GM18505 (cell line): ENCODE data around the gene ABCD3.

ENCODE experiments used
- ATAC-seq: cut with Tn5 transposase; IDR thresholded peaks from one replicate; pipeline ENCODE4 v1.9.1; 2021; ENCODE audit not compliant: unreplicated experiment
- POLR2A ChIP-seq: IDR thresholded peaks from 4 replicates; pipeline ENCODE4 v1.6.1; 2011; ENCODE audit warnings: borderline replicate concordance; ENCODE audit not compliant: insufficient read depth, insufficient read length; ENCODE audit errors: extremely low read depth

Gene ABCD3

DNA sequence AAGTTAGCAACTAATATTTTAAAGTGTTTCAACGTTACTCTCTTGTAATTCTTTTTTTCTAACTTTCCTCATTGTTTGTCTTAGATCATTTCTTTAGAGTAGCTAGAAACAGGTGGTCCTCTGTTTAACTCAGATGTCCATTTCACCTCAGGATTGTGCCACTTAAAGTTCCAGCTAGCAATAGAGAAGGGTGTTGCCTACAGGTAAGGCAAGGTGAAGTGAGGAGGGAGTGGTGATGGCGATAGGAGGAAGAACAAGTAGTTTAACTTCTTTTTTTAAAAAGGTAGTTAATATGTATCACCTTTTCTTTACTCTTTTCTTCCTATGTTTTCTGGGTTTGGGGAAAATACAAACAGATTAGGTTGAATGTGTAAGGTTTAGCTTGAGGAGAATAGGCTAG is 44.4 kb downstream of the ABCD3 start:
- no peak for TF ChIP-seq POLR2A
- ATAC-seq = no peak

DNA sequence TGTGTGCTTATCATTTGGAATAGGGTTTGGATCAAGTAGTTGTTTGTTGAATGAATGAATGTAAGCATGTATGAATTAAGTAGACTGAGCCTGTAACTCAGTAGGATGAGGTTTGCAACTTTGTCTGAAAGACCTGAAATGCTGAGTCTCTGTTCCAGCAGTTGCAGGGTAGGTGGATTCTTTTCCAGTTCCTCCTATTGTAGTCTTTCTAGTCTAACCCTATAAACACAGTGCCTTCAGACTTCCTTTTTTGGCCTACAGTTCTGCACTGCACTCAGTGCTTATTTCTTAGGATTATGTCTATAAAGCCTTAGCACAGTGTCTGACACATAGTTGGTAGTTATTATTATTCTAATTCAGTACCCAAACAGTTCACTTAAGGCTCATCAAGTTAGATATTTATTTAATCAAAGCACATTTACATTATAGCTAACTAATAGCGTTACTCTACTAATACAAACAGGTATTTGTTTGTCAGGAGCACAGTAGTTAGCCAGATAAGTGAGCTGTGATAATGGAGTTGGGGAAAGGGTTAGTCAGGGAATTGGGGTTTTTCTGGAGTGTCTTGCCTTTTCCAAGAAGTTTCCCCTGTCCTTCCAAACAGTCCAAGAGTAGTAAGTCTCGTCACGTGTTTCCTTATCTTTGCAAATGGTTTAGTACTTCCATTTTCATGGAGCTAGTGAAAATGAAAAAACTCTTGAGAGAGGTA is 45.0 kb downstream of the ABCD3 start:
- ATAC-seq = no peak
- TF ChIP-seq POLR2A = no peak

DNA sequence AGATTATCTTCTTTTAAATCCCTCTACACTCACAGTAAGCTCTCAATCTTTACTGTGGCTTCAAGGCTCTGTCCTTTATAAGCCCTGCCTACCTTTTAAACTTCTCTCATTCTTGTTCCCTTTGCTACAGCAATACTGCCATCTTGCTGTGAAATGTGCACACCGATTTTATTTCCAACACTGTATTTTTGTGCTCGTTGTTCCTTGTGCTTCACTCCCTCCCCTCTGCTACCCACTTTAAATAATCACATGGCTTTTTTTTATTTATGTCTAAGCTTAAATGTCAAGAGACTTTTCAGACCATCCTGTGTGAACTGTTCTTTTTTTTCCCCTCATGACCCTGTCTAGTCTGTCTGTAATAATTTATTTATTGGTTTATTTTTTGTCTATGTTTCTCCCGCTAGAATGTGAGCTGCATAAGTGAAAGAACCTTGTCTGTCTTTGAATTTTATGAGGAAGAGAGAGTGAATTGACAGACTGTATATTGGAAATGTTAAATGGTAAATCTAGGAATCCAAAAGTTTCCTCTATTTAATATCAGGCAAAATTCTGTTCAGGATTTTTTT is 45.7 kb downstream of the ABCD3 start:
- no peak for ATAC-seq

GRCh38 chr1:94468708-94469107 is 50.5 kb downstream of the ABCD3 start:
- no peak for TF ChIP-seq POLR2A
- no peak for ATAC-seq

More for the DNA sequence above, 45.7 kb downstream of the ABCD3 start:
- no peak for TF ChIP-seq POLR2A

DNA sequence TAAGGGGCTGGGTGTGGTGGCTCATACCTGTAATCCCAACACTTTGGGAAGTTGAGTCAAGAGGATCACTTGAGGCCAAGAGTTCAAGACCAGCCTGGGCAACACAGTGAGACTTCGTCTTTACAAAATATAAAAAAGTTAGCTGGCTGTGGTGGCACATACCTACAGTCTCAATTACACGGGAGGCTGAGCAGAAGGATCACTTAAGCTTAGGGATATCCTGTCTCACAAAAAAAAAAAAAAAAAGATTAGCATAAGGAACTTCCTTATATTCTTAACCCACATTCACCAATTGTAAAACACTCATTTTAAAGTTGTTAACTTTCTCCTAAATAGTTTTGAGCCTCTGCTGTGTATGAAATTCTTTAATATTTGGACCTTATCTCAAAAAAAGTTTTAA is 53.1 kb downstream of the ABCD3 start:
- ATAC-seq = no peak
- no peak for TF ChIP-seq POLR2A

DNA sequence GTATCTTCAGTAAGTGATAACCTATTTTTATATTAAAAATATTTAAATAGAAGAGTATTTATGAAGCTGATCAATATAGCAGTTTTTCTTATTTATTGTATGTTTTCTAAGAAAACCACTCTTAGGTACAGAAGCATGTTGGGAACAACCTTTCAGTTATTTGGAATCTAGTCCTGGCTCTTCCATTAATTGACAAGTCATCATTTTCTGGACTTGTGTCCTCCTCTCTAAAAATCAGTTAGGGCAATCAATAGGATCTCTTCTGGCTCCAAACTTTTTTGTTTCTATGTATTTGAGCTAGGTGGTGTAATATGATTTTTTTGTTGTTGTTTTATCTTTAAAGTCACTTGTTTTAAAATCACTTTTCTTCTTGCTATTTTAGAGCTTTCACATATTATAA is 57.0 kb downstream of the ABCD3 start:
- ATAC-seq = no peak
- no peak for TF ChIP-seq POLR2A

DNA sequence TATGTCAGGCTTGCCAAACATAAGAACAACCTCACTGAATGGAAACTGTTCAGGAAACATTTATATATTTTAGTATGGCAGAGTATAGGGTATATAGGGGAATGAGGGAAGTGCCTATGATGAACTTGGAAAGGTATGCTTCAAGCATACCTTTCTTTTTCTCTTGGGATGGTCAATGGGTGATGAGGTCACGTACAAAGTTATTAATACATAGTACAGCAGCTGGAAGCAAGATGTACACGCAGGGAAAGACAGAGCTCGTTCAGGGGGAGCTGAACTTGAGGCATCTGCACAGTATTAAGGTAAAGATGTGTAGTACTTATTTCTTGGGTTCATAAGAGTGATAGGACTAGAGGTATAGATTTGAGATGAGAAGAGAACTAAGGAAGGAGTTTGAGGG is 61.5 kb downstream of the ABCD3 start:
- ATAC-seq = no peak
- TF ChIP-seq POLR2A = no peak

GRCh38 chr1:94481473-94481933 is 63.3 kb downstream of the ABCD3 start:
- no peak for TF ChIP-seq POLR2A
- peak; percentile 94 for ATAC-seq

DNA sequence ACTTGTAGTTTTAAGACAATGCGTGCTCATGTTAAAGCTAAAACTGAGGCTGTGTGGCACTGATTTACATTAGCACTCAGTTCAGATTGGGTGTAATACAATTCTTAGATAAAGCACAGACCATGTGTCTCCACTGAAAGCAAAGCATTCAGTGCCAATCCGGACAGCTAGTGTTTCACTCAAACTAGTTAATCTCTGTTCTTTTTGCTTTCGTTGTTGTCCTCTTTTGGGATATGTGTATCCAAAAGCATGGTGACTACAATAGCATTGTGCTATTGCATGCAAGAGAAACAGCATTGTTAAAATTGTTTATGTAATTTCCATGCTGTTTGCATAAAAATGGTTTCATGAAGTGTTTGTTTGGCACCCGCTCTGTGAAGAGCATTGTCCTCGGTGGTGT is 68.8 kb downstream of the ABCD3 start:
- no peak for TF ChIP-seq POLR2A
- no peak for ATAC-seq

DNA sequence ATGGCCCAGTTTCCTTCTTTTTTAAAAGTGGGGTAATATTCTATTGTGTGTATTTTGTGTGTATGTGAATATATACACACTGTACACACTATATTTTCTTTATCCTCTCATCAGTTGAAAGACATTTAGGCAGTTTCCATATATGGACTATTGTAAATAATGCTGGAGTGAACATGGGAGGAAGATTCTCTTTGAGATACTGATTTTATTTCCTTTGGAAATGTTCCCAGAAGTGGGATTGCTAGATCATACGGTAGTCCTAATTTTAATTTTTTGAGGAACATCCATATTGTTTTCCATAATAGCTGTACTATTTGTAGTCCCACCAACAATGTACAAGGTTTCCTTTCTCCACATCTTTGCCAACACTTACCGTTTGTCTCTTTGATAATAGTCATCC is 72.4 kb downstream of the ABCD3 start:
- no peak for ATAC-seq
- no peak for TF ChIP-seq POLR2A

DNA sequence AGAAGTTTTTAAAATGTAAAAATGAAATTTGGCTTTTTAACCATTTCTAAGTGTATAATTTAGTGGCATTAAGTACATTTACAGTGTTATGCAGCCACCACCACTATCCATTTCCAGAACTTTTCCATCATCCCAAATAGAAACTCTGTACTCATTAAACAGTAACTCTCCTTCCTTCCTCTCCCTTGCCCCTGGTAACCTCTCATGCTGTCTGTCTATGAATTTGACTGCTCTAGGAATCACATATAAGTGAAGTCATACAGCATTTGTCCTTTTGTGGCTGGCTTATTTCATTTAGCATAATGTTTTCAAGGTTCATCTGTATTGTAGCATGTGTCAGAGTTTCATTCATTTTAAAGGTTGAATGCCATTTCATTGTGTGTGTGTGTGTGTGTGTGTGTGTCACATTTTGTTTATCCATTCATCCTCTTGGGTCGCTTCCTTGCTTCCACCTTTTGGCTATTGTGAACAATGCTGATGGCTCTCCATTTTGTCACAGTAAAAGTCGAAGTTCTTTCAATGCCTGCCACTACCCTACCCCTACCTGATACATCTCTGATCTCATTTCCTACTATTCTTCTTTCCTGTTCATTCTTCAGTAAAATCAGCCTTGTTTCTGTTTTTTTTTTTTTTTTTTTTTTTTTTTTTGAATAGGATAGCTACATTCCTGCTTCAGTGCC is 78.0 kb downstream of the ABCD3 start:
- TF ChIP-seq POLR2A = no peak
- no peak for ATAC-seq

DNA sequence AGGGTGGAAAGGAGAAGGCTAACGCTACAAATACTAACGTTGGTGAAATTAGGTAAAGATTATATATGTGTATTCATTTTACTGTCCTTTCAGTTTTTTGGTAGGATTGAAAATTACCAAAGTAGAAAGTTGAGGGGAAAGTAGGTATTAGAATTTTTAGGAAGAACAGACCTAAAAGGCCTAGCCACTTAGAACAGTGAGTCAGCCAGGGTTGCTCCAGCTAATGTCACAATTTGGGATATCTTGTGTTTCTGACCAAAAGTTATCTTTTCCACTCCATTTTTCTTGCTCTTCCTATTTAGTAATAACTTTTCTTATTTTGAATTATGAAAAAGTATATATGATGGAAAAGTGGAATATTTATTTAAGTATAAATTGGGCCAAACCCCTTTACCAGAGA is 83.2 kb downstream of the ABCD3 start:
- no peak for TF ChIP-seq POLR2A
- no peak for ATAC-seq

DNA sequence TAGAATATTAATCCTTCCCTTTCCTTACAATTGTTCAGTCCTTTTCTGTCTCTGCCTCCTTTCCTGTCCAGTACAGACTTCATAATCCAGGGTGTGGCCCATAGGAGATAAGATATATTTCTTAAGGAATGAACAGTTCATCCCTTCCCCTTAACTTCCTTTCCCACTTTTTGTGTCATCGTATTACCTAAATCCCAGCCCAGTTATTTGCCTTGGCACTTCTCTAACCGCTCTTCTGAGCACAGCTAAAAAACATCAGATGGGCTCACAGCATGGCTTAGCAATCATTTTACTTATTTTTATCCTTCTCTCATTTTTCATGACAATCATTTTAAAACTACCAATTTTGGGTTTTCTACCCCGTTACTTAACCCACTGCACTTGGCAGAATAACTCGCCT is 83.7 kb downstream of the ABCD3 start:
- no peak for ATAC-seq
- TF ChIP-seq POLR2A = no peak

- no peak for ATAC-seq
- TF ChIP-seq POLR2A = no peak
Measured at GRCh38 chr1:94503153-94503552, 85.0 kb downstream of the ABCD3 start.
